GM19025 (cell line): Measurements from ENCODE around the gene BACH2.
A peak's percentile ranks its signal among the peaks of the same experiment; 100 is the strongest.
"Not testable (repeated sequence)": the region's sequence is repeated elsewhere in the genome, so short reads cannot be mapped to it uniquely, and the experiment has no call there.

Experiments
- ATAC-seq: cut with Tn5 transposase; IDR thresholded peaks from one replicate; pipeline ENCODE4 v1.9.1; 2021; ENCODE audit warnings: mild to moderate bottlenecking, low read depth, moderate library complexity; ENCODE audit not compliant: unreplicated experiment

The BACH2 gene

GRCh38 chr6:90167514-90168379 lies 128.9 kb downstream of the BACH2 start:
- ATAC-seq, result no peak

DNA sequence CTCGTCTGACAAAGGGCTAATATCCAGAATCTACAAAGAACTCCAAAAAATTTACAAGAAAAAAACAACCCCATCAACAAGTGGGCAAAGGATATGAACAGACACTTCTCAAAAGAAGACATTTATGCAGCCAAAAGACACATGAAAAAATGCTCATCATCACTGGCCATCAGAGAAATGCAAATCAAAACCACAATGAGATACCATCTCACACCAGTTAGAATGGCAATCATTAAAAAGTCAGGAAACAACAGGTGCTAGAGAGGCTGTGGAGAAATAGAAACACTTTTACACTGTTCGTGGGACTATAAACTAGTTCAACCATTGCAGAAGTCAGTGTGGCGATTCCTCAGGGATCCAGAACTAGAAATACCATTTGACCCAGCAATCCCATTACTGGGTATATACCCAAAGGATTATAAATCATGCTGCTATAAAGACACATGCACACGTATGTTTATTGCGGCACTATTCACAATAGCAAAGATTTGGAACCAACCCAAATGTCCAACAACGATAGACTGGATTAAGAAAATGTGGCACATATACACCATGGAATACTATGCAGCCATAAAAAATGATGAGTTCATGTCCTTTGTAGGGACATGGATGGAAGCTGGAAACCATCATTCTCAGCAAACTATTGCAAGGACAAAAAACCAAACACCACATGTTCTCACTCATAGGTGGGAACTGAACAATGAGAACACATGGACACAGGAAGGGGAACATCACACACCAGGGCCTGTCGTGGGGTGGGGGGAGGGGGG lies 130.3 kb downstream of the BACH2 start:
- not testable (repeated sequence) for ATAC-seq

DNA sequence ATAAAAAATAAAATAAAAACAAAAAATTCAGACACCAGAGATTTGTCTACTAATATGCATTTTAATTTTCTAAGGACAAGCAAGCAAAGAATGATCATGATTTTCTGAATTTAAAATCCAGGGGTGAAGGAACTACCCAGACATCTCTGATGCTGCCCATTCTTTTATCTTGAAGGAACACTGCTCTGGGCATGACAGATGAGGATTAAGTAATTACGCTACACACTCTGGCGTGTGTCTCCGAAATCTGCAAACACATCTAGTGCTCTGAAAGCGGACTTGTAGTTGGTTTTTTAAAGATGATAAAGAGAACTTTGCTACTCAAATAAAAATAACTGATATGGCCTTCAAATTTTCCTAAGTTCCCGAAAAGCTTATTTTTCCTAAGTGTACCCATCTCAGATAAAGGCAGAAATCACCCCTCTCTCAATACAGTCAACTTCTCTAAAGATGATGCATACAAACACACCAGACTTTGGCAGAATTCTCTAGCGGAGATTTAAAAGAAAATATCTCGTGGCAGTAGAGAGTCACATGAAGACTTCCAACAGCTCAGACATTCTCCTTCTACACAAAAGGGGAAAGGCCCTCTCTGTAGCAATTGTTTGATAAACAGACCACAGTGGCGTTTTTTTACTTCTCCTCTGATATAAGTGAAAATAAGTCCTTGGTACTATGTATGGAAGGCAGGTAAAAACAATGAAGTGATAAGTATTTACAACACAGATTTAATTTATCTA lies 133.8 kb downstream of the BACH2 start:
- ATAC-seq, result no peak

DNA sequence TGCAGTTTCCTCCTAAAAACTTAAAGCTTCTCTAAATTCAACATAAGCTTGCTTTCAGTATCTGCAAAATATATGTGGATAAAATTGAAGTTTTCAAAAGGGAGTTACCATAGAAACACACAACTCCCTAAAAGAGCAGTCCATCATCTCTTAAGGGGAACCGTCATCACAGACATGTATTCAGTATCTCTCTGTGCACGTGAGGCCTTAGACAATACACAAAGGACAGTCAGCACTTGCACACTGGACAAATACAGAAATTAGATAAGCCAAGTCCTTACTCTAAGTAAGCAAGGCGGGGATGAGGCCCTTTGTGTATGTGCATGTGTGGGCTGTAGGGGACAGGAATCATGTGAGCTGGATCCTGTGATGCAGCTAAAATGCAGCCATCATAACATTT lies 136.6 kb downstream of the BACH2 start:
- ATAC-seq, result no peak

DNA sequence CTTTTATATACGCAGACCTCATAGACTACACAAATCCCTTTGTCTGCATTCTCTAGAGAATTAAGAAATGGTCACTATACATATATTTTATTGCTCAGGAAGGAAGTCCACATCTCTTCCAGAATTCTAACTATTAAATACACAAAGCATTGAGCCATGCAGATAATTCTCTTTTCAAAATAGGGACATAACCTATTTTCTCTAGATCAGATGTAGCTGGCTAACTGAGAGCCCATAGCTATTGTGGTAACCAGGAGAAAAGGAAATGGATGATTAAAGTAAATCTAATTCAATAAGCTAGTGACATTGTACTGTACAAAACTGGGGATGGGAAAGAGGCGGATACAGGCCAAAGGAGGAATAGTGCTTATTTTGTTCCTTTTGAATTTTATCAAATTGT lies 137.2 kb downstream of the BACH2 start:
- ATAC-seq, result no peak

DNA sequence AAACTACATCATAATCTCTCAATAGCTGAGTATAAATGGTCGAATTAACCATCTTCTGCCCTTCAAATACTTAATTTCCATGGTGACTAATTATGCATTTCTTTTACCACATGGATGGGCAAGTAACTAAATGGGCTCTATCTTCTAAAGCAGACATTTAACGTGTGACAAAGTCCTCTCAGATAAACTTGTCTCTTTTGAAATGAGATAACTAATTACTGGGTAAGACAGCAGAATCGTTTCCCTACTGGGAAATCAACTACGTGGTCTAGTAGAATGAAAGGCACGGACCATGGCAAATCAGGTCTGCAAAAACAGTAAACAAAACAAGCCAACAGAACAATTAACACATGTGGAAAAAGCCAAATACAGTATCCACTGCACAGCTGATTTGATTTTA lies 137.7 kb downstream of the BACH2 start:
- no peak for ATAC-seq

DNA sequence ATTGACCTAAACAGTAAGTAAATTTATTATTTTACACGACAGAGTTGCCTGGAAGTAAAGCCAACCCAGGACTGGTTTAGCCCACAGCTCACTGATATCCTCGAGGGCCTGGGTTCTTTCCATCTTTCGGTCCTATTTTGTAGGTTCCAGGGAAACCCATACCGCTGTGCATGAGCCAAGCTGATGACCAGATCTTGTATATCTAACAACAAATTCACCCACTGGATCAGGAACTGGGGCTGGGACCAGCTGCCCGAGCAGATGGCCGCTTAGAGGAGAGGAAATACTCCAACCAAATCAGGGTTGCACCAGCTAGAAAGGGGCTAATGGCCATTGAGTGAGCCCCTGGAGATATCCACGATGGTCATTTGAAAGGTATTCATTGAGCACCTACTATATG lies 139.2 kb downstream of the BACH2 start:
- no peak for ATAC-seq

DNA sequence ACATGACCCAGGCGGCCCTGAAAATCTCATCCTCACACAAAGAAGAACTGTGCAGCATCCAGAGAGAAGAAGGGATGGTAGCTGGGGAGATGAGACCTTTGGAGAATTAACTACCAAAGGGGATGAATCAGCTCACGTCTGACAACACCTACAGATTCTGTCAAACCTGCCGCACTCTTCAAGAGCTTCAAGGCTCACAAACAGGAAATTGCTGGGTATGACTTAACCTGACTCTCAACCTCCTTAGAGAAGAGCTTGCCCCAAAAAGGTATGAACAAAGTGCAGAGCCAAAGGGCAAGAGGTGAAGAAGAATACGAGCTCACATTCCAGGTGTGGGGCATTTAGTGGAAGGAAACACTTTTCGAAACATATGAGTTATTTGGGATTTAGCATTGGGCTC lies 139.8 kb downstream of the BACH2 start:
- ATAC-seq, result no peak

DNA sequence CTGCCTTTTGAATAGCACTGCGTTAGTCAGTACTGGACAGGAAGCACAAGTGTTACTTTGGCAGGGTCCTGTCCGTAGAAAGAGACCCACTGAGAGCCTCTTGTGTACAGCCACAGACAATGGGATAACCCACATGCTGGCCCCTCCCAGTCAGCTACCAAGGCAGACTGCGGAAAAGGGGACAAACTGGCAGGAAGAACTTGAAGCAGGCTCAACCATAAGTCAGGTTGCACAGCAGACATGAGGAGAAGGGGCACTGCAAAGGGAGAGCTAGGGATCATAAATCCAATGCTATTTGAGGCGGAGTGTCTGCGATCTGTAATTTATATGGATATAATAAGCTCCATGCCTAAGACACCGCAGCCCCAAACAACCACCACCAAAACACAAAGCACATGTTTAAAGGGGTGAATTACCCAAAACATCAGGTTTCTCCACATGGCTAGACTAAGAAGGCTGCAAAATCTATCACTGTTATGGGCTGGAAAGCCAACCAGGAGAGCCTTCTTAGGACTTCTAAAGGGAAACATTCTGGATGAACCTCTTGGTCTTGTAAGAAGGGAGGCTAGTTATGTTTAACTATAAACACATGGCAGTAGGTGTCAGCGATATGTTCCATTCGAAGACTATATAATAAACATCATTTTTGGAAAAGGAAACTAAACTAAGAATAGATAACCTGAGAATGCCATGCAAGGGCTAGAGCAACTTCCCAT lies 141.7 kb downstream of the BACH2 start:
- no peak for ATAC-seq

- no peak for ATAC-seq
These were observed 144.8 kb downstream of the BACH2 start for GRCh38 chr6:90151576-90152422.

DNA sequence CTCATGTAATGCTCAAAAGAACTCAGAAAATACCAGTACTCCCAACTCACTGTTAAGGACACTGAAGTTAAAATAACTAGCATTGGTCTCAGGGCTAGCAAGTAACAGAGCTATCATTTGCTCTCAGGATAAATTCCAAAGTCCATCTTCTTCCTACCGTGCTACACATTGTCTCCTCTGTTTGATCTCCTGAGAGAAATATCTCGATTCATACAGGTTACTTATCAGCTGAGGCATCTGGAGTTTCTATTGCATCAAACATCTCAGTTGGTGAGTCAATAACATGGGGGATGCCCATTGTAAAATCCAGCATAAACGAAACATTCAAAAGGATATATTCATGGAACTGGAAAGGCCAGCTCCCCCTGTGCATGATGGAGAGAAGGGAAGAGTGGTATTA lies 147.4 kb downstream of the BACH2 start:
- ATAC-seq, result no peak

DNA sequence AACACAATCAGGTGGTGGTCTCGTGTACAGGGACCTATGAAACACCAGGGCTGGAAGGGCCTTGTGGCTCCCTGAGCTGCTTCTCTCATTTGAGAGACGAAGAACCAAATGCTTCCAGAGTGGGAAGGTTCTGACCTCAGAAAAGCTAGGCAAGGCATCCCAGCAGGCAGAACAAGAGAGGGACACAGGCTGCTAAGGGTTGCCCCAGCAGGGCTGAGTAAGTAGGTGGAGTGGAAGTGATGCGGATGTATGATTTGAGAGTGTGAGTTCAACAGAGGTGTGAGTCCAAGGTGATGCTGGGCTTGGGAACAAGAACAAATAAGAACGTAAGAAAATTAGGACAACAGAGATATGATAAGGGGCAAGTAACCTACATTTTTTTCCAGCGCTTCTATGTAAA lies 147.8 kb downstream of the BACH2 start:
- no peak for ATAC-seq

DNA sequence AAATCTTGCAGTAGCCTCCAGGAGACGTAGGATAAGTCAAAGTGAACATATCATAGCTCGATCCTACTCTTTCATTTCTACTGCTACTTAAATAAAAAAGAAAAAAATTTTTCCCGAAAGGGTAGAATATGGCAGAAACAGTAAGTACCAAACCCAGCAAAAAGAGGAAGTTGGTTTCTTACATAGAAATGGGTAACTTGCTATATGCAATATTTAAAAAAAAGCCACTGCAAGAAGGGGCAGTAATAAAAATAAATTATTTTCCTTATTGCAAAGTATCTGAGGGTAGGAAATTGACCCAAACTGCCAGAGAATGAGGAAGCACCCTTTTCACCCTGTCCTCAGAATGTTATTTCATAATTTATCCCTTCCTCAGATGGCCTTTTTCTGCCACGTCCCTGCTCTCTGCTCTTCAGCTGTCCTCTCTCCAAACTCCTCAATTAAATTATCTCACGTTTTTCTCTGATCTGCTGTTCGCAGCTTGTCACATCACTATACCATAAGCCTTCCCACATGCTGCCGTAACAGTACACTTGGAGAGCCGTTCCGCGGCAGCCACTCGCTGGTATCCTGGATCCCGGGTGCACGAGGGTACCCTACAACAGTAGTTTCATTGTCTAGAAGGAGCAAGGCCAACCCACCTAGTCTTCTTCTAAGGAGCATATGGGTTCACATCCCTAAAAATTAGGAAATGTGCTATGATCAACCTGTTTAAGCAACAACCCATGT lies 149.6 kb downstream of the BACH2 start:
- ATAC-seq, result no peak

GRCh38 chr6:90146024-90146423 lies 150.6 kb downstream of the BACH2 start:
- ATAC-seq, result no peak

GRCh38 chr6:90144928-90145555 lies 151.6 kb downstream of the BACH2 start:
- ATAC-seq, result no peak

DNA sequence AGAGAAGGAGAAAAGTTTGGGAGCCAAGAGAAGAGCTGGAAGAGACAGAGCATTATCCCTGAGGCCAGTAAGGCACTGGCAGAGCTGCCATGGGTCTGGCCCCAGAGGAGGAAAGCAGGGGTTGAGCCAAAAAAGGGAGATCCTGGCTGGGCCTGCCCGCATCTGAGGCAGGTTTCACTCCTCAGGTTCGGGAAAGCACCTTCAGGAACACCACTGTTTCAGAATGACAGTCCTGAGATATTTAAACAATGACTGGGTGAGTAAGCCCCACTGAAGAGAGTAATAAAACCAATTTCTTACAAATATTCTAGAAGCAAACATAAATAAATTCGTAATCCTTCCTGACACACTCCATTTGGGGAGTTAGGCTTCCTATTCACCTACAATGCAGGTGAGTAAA lies 152.2 kb downstream of the BACH2 start:
- ATAC-seq, result peak; percentile 60

GRCh38 chr6:90140683-90141082 lies 156.0 kb downstream of the BACH2 start:
- no peak for ATAC-seq

DNA sequence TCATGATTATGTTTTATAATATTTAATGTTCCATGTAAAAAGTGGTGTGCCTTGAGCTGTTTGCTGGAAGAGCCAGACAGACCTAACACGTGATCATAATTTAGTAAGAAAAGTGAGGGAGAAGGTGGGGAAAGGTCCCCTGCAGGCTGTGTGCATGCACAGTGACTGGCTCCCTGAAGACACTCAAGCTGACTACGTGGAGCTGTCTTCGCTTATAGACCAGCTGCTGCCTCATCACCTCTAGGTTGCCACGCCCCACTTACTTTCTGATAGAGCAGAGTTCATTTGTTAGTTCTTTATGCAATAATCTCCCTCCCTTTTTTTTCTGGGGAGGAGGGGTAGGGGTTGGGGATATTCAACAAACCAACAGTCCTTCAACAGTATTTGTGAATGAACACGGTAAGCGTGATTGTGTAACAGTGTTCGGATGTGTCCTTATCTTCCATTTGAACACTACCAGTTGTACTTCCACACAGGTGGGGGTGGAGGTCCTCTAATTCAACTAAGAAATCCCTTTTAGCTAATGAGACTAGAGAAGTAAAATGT lies 157.3 kb downstream of the BACH2 start:
- ATAC-seq, result no peak
